T-helper 2 cell (primary cell): ENCODE data around the gene GINS3.

Experiments
- DNase-seq, 5 experiments: peaks; one replicate each; pipeline versions ENCODE4 v3.0.0 to v3.0.0-alpha.2; 2012 to 2022
- total RNA-seq, 2 donors: gene quantifications; one replicate each; lab custom pipeline; 2026; lab: John Stamatoyannopoulos, UW

GINS3 gene
- total RNA-seq = 1.6 to 2.4 reads per million in 2 donors

- peak; percentile 61 to 94 (median 71) for DNase-seq
Measured at GRCh38 chr16:58392215-58393137, at the start of gene GINS3. Gene GINS3, plus strand, starts transcription at chr16:58392471. Its CDS starts 131 bp downstream, at chr16:58392602.

- DNase-seq = no peak
Measured at GRCh38 chr16:58343562-58343961, 48.7 kb upstream of the GINS3 start.

GRCh38 chr16:58345574-58346354 is 46.5 kb upstream of the GINS3 start:
- no peak for DNase-seq

GRCh38 chr16:58346831-58347371 is 45.4 kb upstream of the GINS3 start:
- no peak for DNase-seq

- DNase-seq = no peak
Measured at GRCh38 chr16:58348986-58349385, 43.3 kb upstream of the GINS3 start.

- DNase-seq = no peak
Measured at GRCh38 chr16:58352690-58353089, 39.6 kb upstream of the GINS3 start.

- DNase-seq = no peak
Measured at GRCh38 chr16:58360041-58360634, 32.1 kb upstream of the GINS3 start.

GRCh38 chr16:58361726-58362125 is 30.5 kb upstream of the GINS3 start:
- no peak for DNase-seq

- DNase-seq = no peak
Measured at GRCh38 chr16:58363746-58364393, 28.4 kb upstream of the GINS3 start.

GRCh38 chr16:58365623-58366022 is 26.6 kb upstream of the GINS3 start:
- DNase-seq = no peak

- peak in 1 of 5 experiments; percentile 29 for DNase-seq
Measured at GRCh38 chr16:58366247-58367031, 25.8 kb upstream of the GINS3 start.

- no peak for DNase-seq
Measured at GRCh38 chr16:58367252-58367651, 25.0 kb upstream of the GINS3 start.

- DNase-seq = no peak
Measured at GRCh38 chr16:58371841-58372240, 20.4 kb upstream of the GINS3 start.

- DNase-seq = no peak
Measured at GRCh38 chr16:58375386-58375785, 16.9 kb upstream of the GINS3 start.

GRCh38 chr16:58377932-58378331 is 14.3 kb upstream of the GINS3 start:
- no peak for DNase-seq

- DNase-seq = no peak
Measured at GRCh38 chr16:58378401-58378800, 13.9 kb upstream of the GINS3 start.

- no peak for DNase-seq
Measured at GRCh38 chr16:58379736-58380135, 12.5 kb upstream of the GINS3 start.

- no peak for DNase-seq
Measured at GRCh38 chr16:58381661-58382060, 10.6 kb upstream of the GINS3 start.

GRCh38 chr16:58384437-58385055 is 7.7 kb upstream of the GINS3 start:
- DNase-seq = no peak

GRCh38 chr16:58385218-58385773 is 7.0 kb upstream of the GINS3 start:
- DNase-seq = no peak

GRCh38 chr16:58389724-58390123 is 2.5 kb upstream of the GINS3 start:
- no peak for DNase-seq
